CD4-positive, alpha-beta T cell (primary cell): ENCODE results near the gene PLA2G15. TPM values are rescaled to one million over a fixed set of nuclear protein-coding genes. Genes with fewer than 3 reads are reported as not detected.

Experiments used
- ATAC-seq: fragments of 200-7000 bp; cut with Tn5 transposase; one replicate; pipeline ENCODE4 v1.10.0; 2022; ENCODE audit warnings: mild to moderate bottlenecking; ENCODE audit not compliant: poor library complexity
- CTCF ChIA-PET: fragments of 350-600 bp; sonication (Branson Sonifier 250); formaldehyde crosslinking; loops from one replicate; lab custom pipeline; 2021; ENCODE audit warnings: antibody characterized with exemption, inconsistent platforms; lab: Charles Lee
- POLR2A ChIA-PET: fragments of 350-600 bp; sonication (Branson Sonifier 250); formaldehyde crosslinking; loops from one replicate; lab custom pipeline; 2021; ENCODE audit warnings: antibody characterized with exemption, inconsistent platforms; lab: Charles Lee
- DNase-seq, 14 experiments: peaks; one replicate each; pipeline ENCODE4 v3.0.0-alpha.2; 2013 to 2020; ENCODE audit warnings: mixed read lengths in 2 of 14
- H3K27ac ChIP-seq, 2 donors: one replicate each; pipeline versions ENCODE4 v1.5.1 to v1.7.0; 2013; ENCODE audit warnings: low read length in 2 of 2, low read depth in 1 of 2, mild to moderate bottlenecking in 1 of 2
- H3K27me3 ChIP-seq, 2 experiments: 1 replicate in 1 of 2; 2 replicates in 1 of 2; pipeline versions ENCODE4 v1.6.1 to v1.7.0; 2013; ENCODE audit warnings: low read length in 2 of 2, control low read depth in 1 of 2, mild to moderate bottlenecking in 1 of 2, moderate library complexity in 1 of 2; ENCODE audit not compliant: insufficient read depth in 2 of 2, control insufficient read depth in 1 of 2
- H3K36me3 ChIP-seq: one replicate; pipeline ENCODE4 v1.6.1; 2013; ENCODE audit warnings: low read length, control low read depth; ENCODE audit not compliant: insufficient read depth
- H3K4me1 ChIP-seq: one replicate; pipeline ENCODE4 v1.6.1; 2013; ENCODE audit warnings: low read length, control low read depth; ENCODE audit not compliant: insufficient read depth
- H3K4me3 ChIP-seq: one replicate; pipeline ENCODE4 v1.5.1; 2013; ENCODE audit warnings: mild to moderate bottlenecking, low read length, moderate library complexity
- H3K9me3 ChIP-seq, 2 experiments: 1 replicate in 1 of 2; 2 replicates in 1 of 2; pipeline versions ENCODE4 v1.6.1 to v1.7.0; 2013; ENCODE audit warnings: low read length in 2 of 2, mild to moderate bottlenecking in 2 of 2, control low read depth in 1 of 2, moderate library complexity in 1 of 2; ENCODE audit not compliant: control insufficient read depth in 1 of 2, insufficient read depth in 1 of 2
- H3K27ac Mint-ChIP-seq: one replicate; pipeline ENCODE4 v1.8.0; 2020; ENCODE audit warnings: mixed read lengths
- H3K27me3 Mint-ChIP-seq: one replicate; pipeline ENCODE4 v1.8.0; 2021; ENCODE audit warnings: mixed read lengths
- H3K36me3 Mint-ChIP-seq: one replicate; pipeline ENCODE4 v1.8.0; 2021; ENCODE audit warnings: low read depth, mixed read lengths
- H3K4me1 Mint-ChIP-seq: one replicate; pipeline ENCODE4 v1.8.0; 2021; ENCODE audit warnings: low read depth, mixed read lengths
- H3K4me3 Mint-ChIP-seq: one replicate; pipeline ENCODE4 v1.8.0; 2020; ENCODE audit warnings: mild to moderate bottlenecking, mixed read lengths
- H3K9me3 Mint-ChIP-seq: one replicate; pipeline ENCODE4 v1.8.0; 2020; ENCODE audit warnings: mixed read lengths
- intact Hi-C, 2 experiments: fragments of 100-400 bp; cut with DNase I in 1 of 2; cut with micrococcal nuclease in 1 of 2; formaldehyde crosslinking; loops; one replicate each; pipeline versions ENCODE4 v1.15.1 to v1.9.0; 2023 to 2025; cut with DNase I, micrococcal nuclease
- total RNA-seq, 174 experiments: library from RNA in 2 of 174; stranded (reverse) in 2 of 174; gene quantifications; one replicate each; pipeline ENCODE4 v1.2.3 and lab custom pipeline; 2021 to 2026
- TF ChIP-seq, protein P1 (sequence below): fragments of 200-600 bp; IDR thresholded peaks from one replicate; pipeline ENCODE4 v1.8.0; 2022; ENCODE audit warnings: antibody characterized with exemption, mild to moderate bottlenecking

Gene PLA2G15
- total RNA-seq, 2 experiments from 2014 or later, result 4.3 to 4.7 TPM

- Histone ChIP-seq H3K36me3 (no peaks in the 10 kb centered on the region), H3K9me3 (no peaks in the 10 kb centered on the region), H3K27me3 (no peaks in the 10 kb centered on the region), H3K27ac (no peak overlapping the region), H3K4me3 (no peak overlapping the region), H3K4me1 (peaks cover 57% of the 10 kb centered on the region)
- Mint-ChIP-seq H3K27ac (no peak overlapping the region), H3K36me3 (peaks cover 3% of the 10 kb centered on the region), H3K4me3 (peak overlapping the region; percentile 63), H3K9me3 (no peaks in the 10 kb centered on the region), H3K4me1 (peaks cover 37% of the 10 kb centered on the region), H3K27me3 (no peaks in the 10 kb centered on the region)
- TF ChIP-seq, protein P1, sequence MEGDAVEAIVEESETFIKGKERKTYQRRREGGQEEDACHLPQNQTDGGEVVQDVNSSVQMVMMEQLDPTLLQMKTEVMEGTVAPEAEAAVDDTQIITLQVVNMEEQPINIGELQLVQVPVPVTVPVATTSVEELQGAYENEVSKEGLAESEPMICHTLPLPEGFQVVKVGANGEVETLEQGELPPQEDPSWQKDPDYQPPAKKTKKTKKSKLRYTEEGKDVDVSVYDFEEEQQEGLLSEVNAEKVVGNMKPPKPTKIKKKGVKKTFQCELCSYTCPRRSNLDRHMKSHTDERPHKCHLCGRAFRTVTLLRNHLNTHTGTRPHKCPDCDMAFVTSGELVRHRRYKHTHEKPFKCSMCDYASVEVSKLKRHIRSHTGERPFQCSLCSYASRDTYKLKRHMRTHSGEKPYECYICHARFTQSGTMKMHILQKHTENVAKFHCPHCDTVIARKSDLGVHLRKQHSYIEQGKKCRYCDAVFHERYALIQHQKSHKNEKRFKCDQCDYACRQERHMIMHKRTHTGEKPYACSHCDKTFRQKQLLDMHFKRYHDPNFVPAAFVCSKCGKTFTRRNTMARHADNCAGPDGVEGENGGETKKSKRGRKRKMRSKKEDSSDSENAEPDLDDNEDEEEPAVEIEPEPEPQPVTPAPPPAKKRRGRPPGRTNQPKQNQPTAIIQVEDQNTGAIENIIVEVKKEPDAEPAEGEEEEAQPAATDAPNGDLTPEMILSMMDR, result no peak
- ATAC-seq (no peak), DNase-seq (no peak)
- CTCF ChIA-PET, result no interaction called here
- POLR2A ChIA-PET, result no interaction called here
- intact Hi-C loops, result loop anchor here in 1 of 2 experiments (5.0 to 10.0 kb wide), 2 partner anchors 203 to 600 kb away; partner anchors contain the start of genes SMPD3 and TANGO6
Measured at GRCh38 chr16:68242085-68242484, 3.1 kb upstream of the PLA2G15 start.

DNA sequence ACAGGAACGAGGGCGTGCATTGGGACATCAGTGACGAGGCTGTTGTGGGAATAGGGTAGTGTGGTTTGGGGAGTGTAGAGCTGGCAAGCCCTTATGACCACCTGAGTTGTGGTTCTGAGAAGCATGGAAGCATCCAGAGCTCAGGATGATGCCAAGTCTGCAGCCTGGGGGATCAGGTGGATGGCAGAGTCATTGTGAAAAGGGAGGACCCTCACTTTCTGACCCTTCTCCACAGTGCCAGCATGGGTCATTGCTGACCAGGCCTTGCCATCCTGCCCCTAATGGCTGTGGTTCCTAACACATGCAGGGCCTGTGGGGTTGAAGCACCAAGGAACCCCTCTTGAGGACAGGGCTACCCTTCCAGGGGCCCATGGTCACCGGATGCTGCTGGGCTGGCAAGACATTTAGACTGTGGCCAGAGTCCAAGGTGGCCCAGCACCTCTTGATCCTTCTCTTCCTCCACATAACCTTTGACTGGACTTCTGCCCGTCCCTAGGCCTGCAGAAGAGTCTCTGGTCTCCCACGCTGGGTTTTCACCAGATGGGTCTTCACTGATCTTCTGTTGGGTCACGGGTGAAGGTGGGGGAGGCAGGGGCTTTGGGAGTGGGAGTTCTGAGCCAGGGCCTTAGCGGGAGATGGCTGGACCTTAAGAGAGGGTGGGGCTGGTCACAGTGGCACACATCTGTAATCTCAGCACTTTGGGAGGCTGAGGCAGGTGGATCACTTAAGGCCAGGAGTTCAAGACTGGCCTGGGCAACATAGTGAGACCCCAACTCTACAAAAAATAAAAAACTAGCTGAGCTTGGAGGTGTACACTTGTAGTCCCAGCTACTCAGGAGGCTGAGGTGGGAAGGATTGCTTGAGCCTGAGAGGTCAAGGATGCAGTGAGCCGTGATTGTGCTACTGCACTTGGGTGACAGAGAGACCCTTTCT lies 2.0 kb upstream of the PLA2G15 start:
- Mint-ChIP-seq H3K27me3 (no peaks in the 10 kb centered on the region), H3K27ac (no peak overlapping the region), H3K36me3 (peaks cover 3% of the 10 kb centered on the region), H3K9me3 (no peaks in the 10 kb centered on the region), H3K4me3 (peak overlapping the region; percentile 99), H3K4me1 (peaks cover 27% of the 10 kb centered on the region)
- no peak for ATAC-seq
- TF ChIP-seq, protein P1, result no peak
- ChIA-PET CTCF (interaction anchor here (2.4 to 3.0 kb wide), 2 partner anchors 18 to 85 kb away, joined by 12 to 15 read pairs; no protein-coding TSS in a partner anchor), POLR2A (interaction anchor here (0.6 to 1.2 kb wide), 3 partner anchors 43 to 1009 kb away, joined by 3 to 6 read pairs (median 3); no protein-coding TSS in a partner anchor)
- intact Hi-C loops, result loop anchor here in 1 of 2 experiments (5.0 to 10.0 kb wide), 2 partner anchors 202 to 599 kb away; partner anchors contain the start of genes SMPD3 and TANGO6
- Histone ChIP-seq H3K4me1 (peaks cover 49% of the 10 kb centered on the region), H3K9me3 (no peaks in the 10 kb centered on the region), H3K36me3 (no peaks in the 10 kb centered on the region), H3K4me3 (no peak overlapping the region), H3K27ac (no peak overlapping the region), H3K27me3 (no peaks in the 10 kb centered on the region)
- DNase-seq, result peak in 1 of 14 experiments; percentile 16

DNA sequence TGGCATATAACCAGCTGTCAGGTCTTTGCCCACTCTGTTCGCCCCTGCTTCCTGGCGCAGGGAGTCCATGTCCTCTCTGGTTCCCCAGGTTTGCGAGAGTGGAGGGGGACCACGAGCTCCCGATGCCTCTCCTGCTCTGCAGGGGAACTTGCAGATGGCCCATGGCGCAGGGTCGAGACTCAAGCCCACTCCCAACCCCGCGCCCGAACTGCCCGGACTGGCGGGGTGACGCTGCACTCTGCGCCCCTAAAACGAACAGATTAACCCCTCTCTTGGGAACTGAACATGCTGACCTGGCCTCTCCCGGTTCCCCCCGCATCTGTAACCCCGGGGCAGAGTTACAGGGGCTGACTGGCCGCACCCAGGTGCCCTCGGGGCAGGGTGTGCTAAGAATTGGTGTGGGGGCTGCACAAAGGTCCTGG lies 681 bp upstream of the PLA2G15 start:
- Histone ChIP-seq H3K36me3 (no peaks in the 10 kb centered on the region), H3K27me3 (no peaks in the 10 kb centered on the region), H3K4me1 (peaks cover 36% of the 10 kb centered on the region), H3K4me3 (peak overlapping the region; percentile 94), H3K27ac (no peak overlapping the region), H3K9me3 (no peaks in the 10 kb centered on the region)
- Mint-ChIP-seq H3K36me3 (peaks cover 8% of the 10 kb centered on the region), H3K4me1 (peaks cover 21% of the 10 kb centered on the region), H3K9me3 (no peaks in the 10 kb centered on the region), H3K4me3 (peak overlapping the region; percentile 99), H3K27me3 (no peaks in the 10 kb centered on the region), H3K27ac (peak overlapping the region; percentile 50)
- POLR2A ChIA-PET, result interaction anchor here (0.9 to 2.5 kb wide), 10 partner anchors 9 to 160 kb away, joined by 3 to 13 read pairs (median 5); partner anchors contain the start of genes ESRP2, PRMT7, SLC7A6 and SLC7A6OS
- intact Hi-C loops, result loop anchor here in 1 of 2 experiments (5.0 to 10.0 kb wide), 2 partner anchors 200 to 598 kb away; partner anchors contain the start of genes SMPD3 and TANGO6
- no peak for ATAC-seq
- CTCF ChIA-PET, result interaction anchor here (0.8 to 3.0 kb wide), 3 partner anchors 17 to 84 kb away, joined by 4 to 15 read pairs (median 12); partner anchors contain the start of gene SLC7A6
- TF ChIP-seq, protein P1, result no peak
- no peak for DNase-seq
